ENCODE data around the gene NRARP. TPM values are rescaled to one million over a fixed set of nuclear protein-coding genes. Genes with fewer than 3 reads are reported as not detected.

Gene NRARP
- total RNA-seq, 6 donors from 2014 or later, result 3.1 to 26.9 (median 9.5) TPM

DNA sequence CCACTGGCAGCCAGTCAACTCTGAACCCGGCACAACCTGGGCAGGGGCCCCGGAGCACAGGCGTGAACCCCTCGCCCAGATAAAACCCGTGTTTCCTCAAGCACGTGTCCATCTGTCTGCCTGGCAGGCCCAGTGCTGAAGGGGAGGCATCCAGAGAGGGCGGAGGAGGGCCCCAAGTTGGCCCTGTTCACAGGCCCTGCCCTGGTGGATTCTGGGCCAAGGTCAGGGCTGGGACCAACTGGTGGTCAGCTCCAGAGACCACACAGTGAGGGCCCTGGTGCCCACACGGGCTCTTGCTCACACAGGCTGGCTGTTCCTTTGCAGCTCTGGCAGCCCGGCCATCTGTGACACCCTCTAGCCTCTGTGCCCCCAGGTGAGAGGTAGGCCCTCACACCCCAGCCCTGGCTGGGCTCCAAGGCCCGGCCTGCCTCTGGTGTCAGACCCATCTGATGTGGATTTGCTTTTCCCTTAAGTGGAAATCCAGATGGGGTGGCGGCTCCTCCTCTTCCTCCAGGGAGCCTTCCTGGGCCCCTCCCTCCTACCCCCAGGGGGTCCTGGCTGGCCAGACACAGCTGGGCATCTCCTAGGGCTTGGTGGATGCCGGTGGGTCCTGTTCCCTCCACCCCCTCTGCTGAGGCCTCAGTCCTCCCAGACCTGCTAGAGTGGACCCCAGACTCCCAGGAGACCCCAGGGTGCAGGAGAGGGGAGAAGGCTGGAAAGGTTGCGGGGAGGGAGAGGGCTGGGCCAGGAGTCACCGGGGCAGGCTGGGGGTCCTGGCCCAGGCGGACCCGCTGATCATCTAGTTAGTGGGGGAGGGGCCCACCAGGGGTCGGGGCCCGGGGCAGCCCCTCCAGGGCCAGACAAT is 51.5 kb downstream of the NRARP start:
- H3K9me3 ChIP-seq, result no peaks in the 10 kb centered on the region
- no peaks in the 10 kb centered on the region for H3K27me3 ChIP-seq
- no peak overlapping the region for H3K4me3 ChIP-seq
- 60 to 85% methylated on average over 2 to 15 of the region's 18 CpGs for WGBS, 2 donors
- H3K36me3 ChIP-seq, result no peaks in the 10 kb centered on the region
- DNase-seq (peak in 1 of 2 donors; percentile 66), ATAC-seq (ENCODE audit: low FRiP score in 2 of 2) (no peak)
- H3K4me1 ChIP-seq, result peaks cover 8 to 24% (median 13%) of the 10 kb centered on the region in 4 donors
- H3K27ac ChIP-seq, result no peak overlapping the region
- TF ChIP-seq EP300 (IDR thresholded peaks at IDR 0.05) (no peak), POLR2AphosphoS5 (IDR thresholded peaks at IDR 0.05) (no peak), POLR2A (IDR thresholded peaks at IDR 0.05) (no peak)
- TF ChIP-seq, protein P1, sequence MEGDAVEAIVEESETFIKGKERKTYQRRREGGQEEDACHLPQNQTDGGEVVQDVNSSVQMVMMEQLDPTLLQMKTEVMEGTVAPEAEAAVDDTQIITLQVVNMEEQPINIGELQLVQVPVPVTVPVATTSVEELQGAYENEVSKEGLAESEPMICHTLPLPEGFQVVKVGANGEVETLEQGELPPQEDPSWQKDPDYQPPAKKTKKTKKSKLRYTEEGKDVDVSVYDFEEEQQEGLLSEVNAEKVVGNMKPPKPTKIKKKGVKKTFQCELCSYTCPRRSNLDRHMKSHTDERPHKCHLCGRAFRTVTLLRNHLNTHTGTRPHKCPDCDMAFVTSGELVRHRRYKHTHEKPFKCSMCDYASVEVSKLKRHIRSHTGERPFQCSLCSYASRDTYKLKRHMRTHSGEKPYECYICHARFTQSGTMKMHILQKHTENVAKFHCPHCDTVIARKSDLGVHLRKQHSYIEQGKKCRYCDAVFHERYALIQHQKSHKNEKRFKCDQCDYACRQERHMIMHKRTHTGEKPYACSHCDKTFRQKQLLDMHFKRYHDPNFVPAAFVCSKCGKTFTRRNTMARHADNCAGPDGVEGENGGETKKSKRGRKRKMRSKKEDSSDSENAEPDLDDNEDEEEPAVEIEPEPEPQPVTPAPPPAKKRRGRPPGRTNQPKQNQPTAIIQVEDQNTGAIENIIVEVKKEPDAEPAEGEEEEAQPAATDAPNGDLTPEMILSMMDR (IDR thresholded peaks at IDR 0.05), result no peak

Other genes starting within 250 kb of the NRARP start
- gene ENTPD2, start 248.2 kb downstream of the NRARP start, total RNA-seq, result under 1 TPM in 4 of 6 donors, not detected in 2; 0.34 to 0.98 (median 0.55) TPM
- gene SAPCD2, start 231.7 kb downstream of the NRARP start, total RNA-seq, result 1 to 10 TPM in 4 of 6 donors, under 1 TPM in 2; 0.69 to 6.8 (median 1.4) TPM
- gene UAP1L1, start 224.8 kb downstream of the NRARP start, total RNA-seq, result 10 to 100 TPM; 10.5 to 69.1 (median 34.0) TPM
- 10 to 100 TPM; 38.0 to 97.4 (median 54.1) TPM for gene MAN1B1, start 215.3 kb downstream of the NRARP start, total RNA-seq
- 100 to 1,000 TPM; 108 to 394 (median 229) TPM for gene DPP7, start 187.5 kb downstream of the NRARP start, total RNA-seq
- gene GRIN1, start 163.1 kb downstream of the NRARP start, total RNA-seq, result 1 to 10 TPM in 1 of 6 donors, under 1 TPM in 2, not detected in 3; 0.17 to 2.1 (median 0.49) TPM
- 1 to 10 TPM in 3 of 6 donors, under 1 TPM in 1, not detected in 2; 0.46 to 6.3 (median 1.7) TPM for gene LRRC26, start 132.2 kb downstream of the NRARP start, total RNA-seq
- not detected for gene TMEM210, start 130.2 kb downstream of the NRARP start, total RNA-seq
- 100 to 1,000 TPM in 1 of 6 donors, 10 to 100 TPM in 5; 31.9 to 174 (median 67.3) TPM for gene ANAPC2, start 113.7 kb downstream of the NRARP start, total RNA-seq
- 100 to 1,000 TPM in 1 of 6 donors, 10 to 100 TPM in 5; 39.8 to 110 (median 73.0) TPM for gene SSNA1, start 113.6 kb downstream of the NRARP start, total RNA-seq
- 10 to 100 TPM; 18.9 to 33.1 (median 27.1) TPM for gene TPRN, start 101.5 kb downstream of the NRARP start, total RNA-seq
- gene TMEM203, start 96.6 kb downstream of the NRARP start, total RNA-seq, result 10 to 100 TPM; 17.8 to 35.5 (median 31.1) TPM
- 10 to 100 TPM in 4 of 6 donors, 1 to 10 TPM in 2; 7.7 to 54.5 (median 18.5) TPM for gene NDOR1, start 96.6 kb downstream of the NRARP start, total RNA-seq
- 10 to 100 TPM in 1 of 6 donors, 1 to 10 TPM in 5; 2.3 to 12.6 (median 4.5) TPM for gene RNF208, start 80.0 kb downstream of the NRARP start, total RNA-seq
- gene CYSRT1, start 77.1 kb downstream of the NRARP start, total RNA-seq, result 1 to 10 TPM in 2 of 6 donors, under 1 TPM in 3, not detected in 1; 0.20 to 2.0 (median 0.97) TPM
- gene RNF224, start 74.8 kb downstream of the NRARP start, total RNA-seq, result under 1 TPM in 3 of 6 donors, not detected in 3; 0.46 to 0.59 (median 0.57) TPM
- gene SLC34A3, start 71.4 kb downstream of the NRARP start, total RNA-seq, result under 1 TPM in 2 of 6 donors, not detected in 4; 0.10 to 0.17 TPM
- 100 to 1,000 TPM; 120 to 539 (median 227) TPM for gene TUBB4B, start 61.0 kb downstream of the NRARP start, total RNA-seq
- gene STPG3, start 51.0 kb downstream of the NRARP start, total RNA-seq, result under 1 TPM in 1 of 6 donors, not detected in 5; 0.23 TPM
- 10 to 100 TPM; 31.8 to 55.6 (median 49.8) TPM for gene NELFB, start 46.9 kb downstream of the NRARP start, total RNA-seq
- gene TOR4A, start 24.5 kb downstream of the NRARP start, total RNA-seq, result 10 to 100 TPM; 31.5 to 62.6 (median 39.2) TPM
- gene EXD3, start 120.9 kb upstream of the NRARP start, total RNA-seq, result 100 to 1,000 TPM in 1 of 6 donors, 10 to 100 TPM in 5; 12.3 to 118 (median 24.8) TPM
- 10 to 100 TPM in 3 of 6 donors, 1 to 10 TPM in 3; 3.3 to 34.6 (median 11.7) TPM for gene NOXA1, start 121.1 kb upstream of the NRARP start, total RNA-seq
- under 1 TPM in 2 of 6 donors, not detected in 4; 0.15 to 0.17 TPM for gene ENTPD8, start 139.1 kb upstream of the NRARP start, total RNA-seq
- 10 to 100 TPM; 20.4 to 57.6 (median 25.9) TPM for gene NSMF, start 157.1 kb upstream of the NRARP start, total RNA-seq
- gene PNPLA7, start 248.1 kb upstream of the NRARP start, total RNA-seq, result 100 to 1,000 TPM in 1 of 6 donors, 10 to 100 TPM in 2, 1 to 10 TPM in 3; 6.0 to 104 (median 14.0) TPM
- 100 to 1,000 TPM in 2 of 6 donors, 10 to 100 TPM in 4; 36.5 to 172 (median 62.1) TPM for gene MRPL41, start 249.6 kb upstream of the NRARP start, total RNA-seq

Data from upper lobe of left lung (tissue), 6 donors.